CD4-positive, alpha-beta memory T cell (primary cell): Measurements from ENCODE around the gene MAGI1. TPM values are rescaled to one million over a fixed set of nuclear protein-coding genes. Genes with fewer than 3 reads are reported as not detected.

Experiments
- CTCF ChIA-PET: fragments of 350-600 bp; sonication (Branson Sonifier 250); formaldehyde crosslinking; loops from one replicate; lab custom pipeline; 2021; ENCODE audit warnings: inconsistent platforms; ENCODE audit not compliant: partially characterized antibody; lab: Charles Lee
- POLR2A ChIA-PET: fragments of 350-600 bp; sonication (Branson Sonifier 250); formaldehyde crosslinking; loops from one replicate; lab custom pipeline; 2021; ENCODE audit not compliant: partially characterized antibody; lab: Charles Lee
- DNase-seq, 5 donors: peaks; one replicate each; pipeline versions ENCODE4 v3.0.0 to v3.0.0-alpha.2; 2020 to 2022; ENCODE audit warnings: mixed read lengths in 1 of 5
- H3K27ac ChIP-seq: one replicate; pipeline ENCODE4 v1.7.0; 2013; ENCODE audit warnings: low read depth, low read length
- H3K27me3 ChIP-seq: 2 replicates; pipeline ENCODE4 v1.7.0; 2013; ENCODE audit warnings: mild to moderate bottlenecking, low read length, moderate library complexity; ENCODE audit not compliant: insufficient read depth
- H3K36me3 ChIP-seq: 2 replicates; pipeline ENCODE4 v1.7.0; 2013; ENCODE audit warnings: mild to moderate bottlenecking, low read length, moderate library complexity; ENCODE audit not compliant: insufficient read depth
- H3K4me1 ChIP-seq: 2 replicates; pipeline ENCODE4 v1.7.0; 2013; ENCODE audit warnings: mild to moderate bottlenecking, low read length, moderate library complexity; ENCODE audit not compliant: insufficient read depth
- H3K4me3 ChIP-seq, 2 donors: one replicate each; pipeline ENCODE4 v1.7.0; 2013; ENCODE audit warnings: low read length in 2 of 2, mild to moderate bottlenecking in 1 of 2
- H3K9me3 ChIP-seq, 2 donors: one replicate each; pipeline ENCODE4 v1.7.0; 2013; ENCODE audit warnings: low read length in 2 of 2, control low read depth in 1 of 2; ENCODE audit not compliant: control insufficient read depth in 1 of 2
- H3K27ac Mint-ChIP-seq, 7 donors: one replicate each; pipeline ENCODE4 v1.8.0; 2020 to 2021; ENCODE audit warnings: mixed read lengths in 7 of 7, mild to moderate bottlenecking in 6 of 7, inconsistent platforms in 3 of 7, moderate library complexity in 3 of 7
- H3K27me3 Mint-ChIP-seq, 2 donors: one replicate each; pipeline ENCODE4 v1.8.0; 2020 to 2021; ENCODE audit warnings: mixed read lengths in 2 of 2
- H3K36me3 Mint-ChIP-seq, 2 donors: one replicate each; pipeline ENCODE4 v1.8.0; 2020 to 2021; ENCODE audit warnings: mixed read lengths in 2 of 2, inconsistent platforms in 1 of 2, mild to moderate bottlenecking in 1 of 2
- H3K4me1 Mint-ChIP-seq, 4 donors: one replicate each; pipeline ENCODE4 v1.8.0; 2020 to 2021; ENCODE audit warnings: mixed read lengths in 4 of 4, mild to moderate bottlenecking in 1 of 4
- H3K4me3 Mint-ChIP-seq, 8 donors: one replicate each; pipeline ENCODE4 v1.8.0; 2020 to 2021; ENCODE audit warnings: mixed read lengths in 8 of 8, mild to moderate bottlenecking in 7 of 8, moderate library complexity in 6 of 8, inconsistent platforms in 3 of 8
- H3K9me3 Mint-ChIP-seq, 8 donors: one replicate each; pipeline ENCODE4 v1.8.0; 2020 to 2021; ENCODE audit warnings: mixed read lengths in 8 of 8, mild to moderate bottlenecking in 5 of 8, inconsistent platforms in 3 of 8, moderate library complexity in 1 of 8
- intact Hi-C: fragments of 100-400 bp; cut with micrococcal nuclease; formaldehyde crosslinking; loops from one replicate; pipeline ENCODE4 v1.15.1; 2023
- polyA plus RNA-seq, 2 donors: library from polyadenylated mRNA; unstranded; fragments of 300-500 nt; fragmentation: Illumina TruSeq; gene quantifications; one replicate each; pipeline ENCODE4 v1.2.3, GENCODE V29; 2021
- total RNA-seq, 2 experiments: library from RNA; stranded (reverse); gene quantifications; one replicate each; pipeline ENCODE4 v1.2.3, GENCODE V29; 2021

Gene MAGI1
- total and polyA plus RNA-seq, 4 experiments from 2014 or later, result 0.20 TPM; not detected in 3

- Mint-ChIP-seq H3K27me3 (no peaks in the 10 kb centered on the region), H3K4me3 (no peak overlapping the region), H3K36me3 (no peaks in the 10 kb centered on the region), H3K4me1 (no peaks in the 10 kb centered on the region), H3K27ac (no peak overlapping the region), H3K9me3 (peaks cover 0 to 10% (median 2%) of the 10 kb centered on the region in 8 donors)
- Histone ChIP-seq H3K4me1 (no peaks in the 10 kb centered on the region), H3K9me3 (no peaks in the 10 kb centered on the region), H3K27me3 (no peaks in the 10 kb centered on the region), H3K4me3 (no peak overlapping the region), H3K27ac (no peak overlapping the region), H3K36me3 (no peaks in the 10 kb centered on the region)
- intact Hi-C loops, result no loop called here
- ChIA-PET CTCF (no interaction called here), POLR2A (no interaction called here)
- DNase-seq, result no peak
Measured at GRCh38 chr3:65587650-65588439, 450.9 kb downstream of the MAGI1 start.

- intact Hi-C loops, result no loop called here
- ChIA-PET CTCF (no interaction called here), POLR2A (no interaction called here)
- Histone ChIP-seq H3K9me3 (no peaks in the 10 kb centered on the region), H3K36me3 (no peaks in the 10 kb centered on the region), H3K4me3 (no peak overlapping the region), H3K27ac (no peak overlapping the region), H3K27me3 (no peaks in the 10 kb centered on the region), H3K4me1 (no peaks in the 10 kb centered on the region)
- Mint-ChIP-seq H3K27ac (no peak overlapping the region), H3K4me1 (no peaks in the 10 kb centered on the region), H3K36me3 (no peaks in the 10 kb centered on the region), H3K4me3 (no peak overlapping the region), H3K27me3 (no peaks in the 10 kb centered on the region), H3K9me3 (peaks cover 0 to 10% (median under 1%) of the 10 kb centered on the region in 8 donors)
- DNase-seq, result no peak
Measured at GRCh38 chr3:65584913-65585312, 453.8 kb downstream of the MAGI1 start.

- Histone ChIP-seq H3K36me3 (no peaks in the 10 kb centered on the region), H3K27ac (no peak overlapping the region), H3K4me3 (no peak overlapping the region), H3K27me3 (no peaks in the 10 kb centered on the region), H3K4me1 (no peaks in the 10 kb centered on the region), H3K9me3 (no peaks in the 10 kb centered on the region)
- CTCF ChIA-PET, result no interaction called here
- no peak overlapping the region for H3K27ac Mint-ChIP-seq
- no peak overlapping the region for H3K4me3 Mint-ChIP-seq
- H3K9me3 Mint-ChIP-seq, result peaks cover 0 to 10% (median 0%) of the 10 kb centered on the region in 8 donors
- H3K36me3 Mint-ChIP-seq, result no peaks in the 10 kb centered on the region
- no peaks in the 10 kb centered on the region for H3K4me1 Mint-ChIP-seq
- no peak for DNase-seq
- intact Hi-C loops, result no loop called here
- H3K27me3 Mint-ChIP-seq, result no peaks in the 10 kb centered on the region
- POLR2A ChIA-PET, result no interaction called here
Measured at GRCh38 chr3:65584002-65584401, 454.7 kb downstream of the MAGI1 start.

- Mint-ChIP-seq H3K9me3 (peaks cover 0 to 10% (median 0%) of the 10 kb centered on the region in 8 donors), H3K27ac (no peak overlapping the region), H3K27me3 (no peaks in the 10 kb centered on the region), H3K4me1 (no peaks in the 10 kb centered on the region), H3K4me3 (no peak overlapping the region), H3K36me3 (no peaks in the 10 kb centered on the region)
- ChIA-PET CTCF (no interaction called here), POLR2A (no interaction called here)
- Histone ChIP-seq H3K4me3 (no peak overlapping the region), H3K36me3 (no peaks in the 10 kb centered on the region), H3K9me3 (no peaks in the 10 kb centered on the region), H3K27me3 (no peaks in the 10 kb centered on the region), H3K4me1 (no peaks in the 10 kb centered on the region), H3K27ac (no peak overlapping the region)
- DNase-seq, result no peak
- intact Hi-C loops, result no loop called here
Measured at GRCh38 chr3:65583188-65583587, 455.5 kb downstream of the MAGI1 start.

GRCh38 chr3:65582012-65582717 lies 456.6 kb downstream of the MAGI1 start:
- ChIA-PET POLR2A (no interaction called here), CTCF (no interaction called here)
- no peak overlapping the region for H3K27ac Mint-ChIP-seq
- Histone ChIP-seq H3K9me3 (no peaks in the 10 kb centered on the region), H3K27ac (no peak overlapping the region), H3K36me3 (no peaks in the 10 kb centered on the region), H3K4me1 (no peaks in the 10 kb centered on the region), H3K4me3 (no peak overlapping the region), H3K27me3 (no peaks in the 10 kb centered on the region)
- no peaks in the 10 kb centered on the region for H3K36me3 Mint-ChIP-seq
- no peak overlapping the region for H3K4me3 Mint-ChIP-seq
- no peak for DNase-seq
- H3K9me3 Mint-ChIP-seq, result peaks cover 0 to 14% (median 0%) of the 10 kb centered on the region in 8 donors
- H3K27me3 Mint-ChIP-seq, result no peaks in the 10 kb centered on the region
- H3K4me1 Mint-ChIP-seq, result no peaks in the 10 kb centered on the region
- intact Hi-C loops, result no loop called here

GRCh38 chr3:65581313-65581712 lies 457.4 kb downstream of the MAGI1 start:
- Histone ChIP-seq H3K36me3 (no peaks in the 10 kb centered on the region), H3K4me3 (no peak overlapping the region), H3K27me3 (no peaks in the 10 kb centered on the region), H3K9me3 (no peaks in the 10 kb centered on the region), H3K4me1 (no peaks in the 10 kb centered on the region), H3K27ac (no peak overlapping the region)
- Mint-ChIP-seq H3K9me3 (peaks cover 0 to 14% (median 0%) of the 10 kb centered on the region in 8 donors), H3K27ac (no peak overlapping the region), H3K4me1 (no peaks in the 10 kb centered on the region), H3K4me3 (no peak overlapping the region), H3K36me3 (no peaks in the 10 kb centered on the region), H3K27me3 (no peaks in the 10 kb centered on the region)
- ChIA-PET POLR2A (no interaction called here), CTCF (no interaction called here)
- intact Hi-C loops, result no loop called here
- no peak for DNase-seq

GRCh38 chr3:65578861-65579260 lies 459.9 kb downstream of the MAGI1 start:
- Mint-ChIP-seq H3K4me3 (no peak overlapping the region), H3K36me3 (no peaks in the 10 kb centered on the region), H3K27me3 (no peaks in the 10 kb centered on the region), H3K4me1 (no peaks in the 10 kb centered on the region), H3K27ac (no peak overlapping the region), H3K9me3 (peaks cover 0 to 8% (median 0%) of the 10 kb centered on the region in 8 donors)
- no peak overlapping the region for H3K27ac ChIP-seq
- no peaks in the 10 kb centered on the region for H3K9me3 ChIP-seq
- ChIA-PET POLR2A (no interaction called here), CTCF (no interaction called here)
- H3K4me1 ChIP-seq, result no peaks in the 10 kb centered on the region
- no peak overlapping the region for H3K4me3 ChIP-seq
- no peaks in the 10 kb centered on the region for H3K27me3 ChIP-seq
- intact Hi-C loops, result no loop called here
- no peak for DNase-seq
- H3K36me3 ChIP-seq, result no peaks in the 10 kb centered on the region
